PC-3 (cell line): ENCODE measurements around the gene ETHE1.

Experiments
- CTCF ChIP-seq: fragments of 300-600 bp; sonication (generic); conservative IDR thresholded peaks from 2 replicates; pipeline ENCODE4 v1.5.1; 2017; ENCODE audit warnings: antibody characterized with exemption, low read depth, mild to moderate bottlenecking, low read length
- EZH2 ChIP-seq: fragments of 300-600 bp; sonication (generic); IDR thresholded peaks from one replicate; pipeline ENCODE4 v1.6.1; 2017; ENCODE audit warnings: antibody characterized with exemption, mild to moderate bottlenecking, low read length; ENCODE audit not compliant: unreplicated experiment

DNA sequence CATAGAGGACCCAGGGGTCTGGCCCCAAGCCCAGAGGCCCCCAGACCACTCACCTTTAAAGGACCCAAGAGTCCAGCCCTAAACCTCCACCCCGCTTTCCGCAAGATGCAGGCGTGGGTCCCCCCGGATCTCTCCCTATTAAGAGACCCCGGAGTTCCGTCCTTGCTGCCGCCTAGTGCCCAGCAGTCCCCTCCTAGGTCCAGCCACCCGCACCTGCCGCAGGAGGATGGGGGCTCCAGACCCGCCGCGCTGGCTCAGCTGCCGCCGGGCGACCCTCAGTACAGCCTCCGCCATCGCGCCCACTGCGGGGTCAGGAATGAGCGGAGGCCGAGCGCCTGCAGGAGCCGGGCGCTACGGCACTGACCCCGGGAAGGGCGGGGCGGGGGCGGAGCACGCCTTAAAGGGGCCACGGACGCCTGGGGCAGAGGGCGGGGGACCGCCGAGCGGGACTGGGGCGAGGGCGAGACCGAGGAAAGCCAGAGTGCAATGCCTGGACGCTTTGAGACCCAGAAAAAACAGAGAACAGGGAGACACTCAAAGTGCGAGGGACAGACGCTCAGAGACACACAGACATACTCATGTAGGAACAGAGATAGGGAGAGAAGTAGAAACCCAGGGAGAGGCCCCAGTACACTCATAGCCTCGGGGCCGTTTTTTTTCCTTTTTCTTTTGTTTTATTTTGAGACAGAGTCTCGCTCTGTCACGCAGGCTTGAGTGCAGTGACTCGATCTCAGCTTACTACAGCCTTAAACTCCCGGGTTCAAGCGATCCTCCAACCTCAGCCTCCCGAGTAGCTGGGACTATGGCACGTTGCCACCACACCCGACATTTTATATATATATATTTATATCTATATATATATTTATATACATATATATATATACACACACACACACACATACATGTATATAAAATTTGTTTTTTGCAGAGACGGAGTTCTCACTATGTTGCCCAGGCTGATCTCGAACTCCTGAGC is at the start of gene ETHE1:
- TF ChIP-seq CTCF (no peak), EZH2 (no peak)
